Smooth muscle cell (in vitro differentiated cells): ENCODE results near the gene RGSL1. TPM values are rescaled to one million over a fixed set of nuclear protein-coding genes. Genes with fewer than 3 reads are reported as not detected.
A peak's percentile ranks its signal among the peaks of the same experiment; 100 is the strongest.

Source experiments
- DNase-seq: peaks from one replicate; lab custom pipeline; 2025; ENCODE audit not compliant: unreplicated experiment; lab: John Stamatoyannopoulos, UW
- H2AFZ ChIP-seq: fragments of 200-600 bp; sonication (generic); 2 replicates; pipeline ENCODE4 v1.6.0; 2016; ENCODE audit warnings: antibody characterized with exemption, low read depth, mild to moderate bottlenecking
- H3F3A ChIP-seq: fragments of 200-600 bp; sonication (generic); 2 replicates; pipeline ENCODE4 v1.6.0; 2017; ENCODE audit warnings: antibody characterized with exemption, low read depth
- H3K27ac ChIP-seq: fragments of 200-600 bp; sonication (generic); 2 replicates; pipeline ENCODE4 v1.5.1; 2016; ENCODE audit warnings: low read depth, mild to moderate bottlenecking
- H3K27me3 ChIP-seq: fragments of 200-600 bp; sonication (generic); 2 replicates; pipeline ENCODE4 v1.6.1; 2016; ENCODE audit warnings: low read depth, mild to moderate bottlenecking
- H3K36me3 ChIP-seq: fragments of 200-600 bp; sonication (generic); 2 replicates; pipeline ENCODE4 v1.5.1; 2016; ENCODE audit warnings: low read depth
- H3K4me1 ChIP-seq: fragments of 200-600 bp; sonication (generic); 2 replicates; pipeline ENCODE4 v1.5.1; 2016; ENCODE audit warnings: low read depth
- H3K4me2 ChIP-seq: fragments of 200-600 bp; sonication (generic); 2 replicates; pipeline ENCODE4 v1.6.0; 2016; ENCODE audit warnings: mild to moderate bottlenecking
- H3K4me3 ChIP-seq: fragments of 200-600 bp; sonication (generic); 2 replicates; pipeline ENCODE4 v1.5.1; 2016; ENCODE audit warnings: mild to moderate bottlenecking
- H3K79me2 ChIP-seq: fragments of 200-600 bp; sonication (generic); 2 replicates; pipeline ENCODE4 v1.6.0; 2016; ENCODE audit warnings: low read depth, mild to moderate bottlenecking
- H3K9ac ChIP-seq: fragments of 200-600 bp; sonication (generic); 2 replicates; pipeline ENCODE4 v1.6.0; 2016; ENCODE audit warnings: low read depth
- H3K9me3 ChIP-seq: fragments of 200-600 bp; sonication (generic); replicated peaks from 2 replicates; pipeline ENCODE4 v1.5.1; 2016; ENCODE audit warnings: low read depth
- H4K20me1 ChIP-seq: fragments of 200-600 bp; sonication (generic); 2 replicates; pipeline ENCODE4 v1.6.0; 2016; ENCODE audit warnings: low read depth
- CTCF ChIP-seq: fragments of 200-600 bp; sonication (generic); IDR thresholded peaks from 2 replicates; pipeline ENCODE4 v1.5.1; 2017; ENCODE audit warnings: borderline replicate concordance, mild to moderate bottlenecking, antibody characterized with exemption; ENCODE audit not compliant: insufficient read depth, poor library complexity, severe bottlenecking
- WGBS: methylation state at CpG from one replicate; pipeline ENCODE4 v1.1.7; 2016; ENCODE audit warnings: low lambda C conversion rate; 5-methylcytosine and 5-hydroxymethylcytosine counted together
- polyA plus RNA-seq: library from polyadenylated mRNA; unstranded; fragments of >200 nt; fragmentation: Nextera tagmentation; extraction: Ambion mirVana; gene quantifications from 2 replicates; pipeline ENCODE4 v1.2.1, GENCODE V29; 2016
- total RNA-seq: library from RNA; depleted of rRNA; stranded (reverse); fragments of >200 nt; gene quantifications from 2 replicates; pipeline ENCODE4 v1.2.3, GENCODE V29; 2014

RGSL1 gene
- total and polyA plus RNA-seq, 2 experiments from 2014 or later = not detected

- H4K20me1 ChIP-seq = no peaks in the 10 kb centered on the region
- no peaks in the 10 kb centered on the region for H3K36me3 ChIP-seq
- no peak for TF ChIP-seq CTCF
- no peak overlapping the region for H3K4me2 ChIP-seq
- DNase-seq = no peak
- no peaks in the 10 kb centered on the region for H3K9me3 ChIP-seq
- no peaks in the 10 kb centered on the region for H3K27me3 ChIP-seq
- H3K4me3 ChIP-seq = no peak overlapping the region
- no peak overlapping the region for H3K27ac ChIP-seq
- WGBS = 87% methylated on average over 5 of the region's 5 CpGs
- H3K4me1 ChIP-seq = peaks cover 2% of the 10 kb centered on the region
- no peak overlapping the region for H3K9ac ChIP-seq
- H3F3A ChIP-seq = no peaks in the 10 kb centered on the region
- no peak overlapping the region for H2AFZ ChIP-seq
- no peaks in the 10 kb centered on the region for H3K79me2 ChIP-seq
Observed at GRCh38 chr1:182598296-182598695, 148.3 kb downstream of the RGSL1 start.

- no peak overlapping the region for H3K4me2 ChIP-seq
- peak; percentile 32 for TF ChIP-seq CTCF
- H3K9me3 ChIP-seq = no peaks in the 10 kb centered on the region
- no peak overlapping the region for H2AFZ ChIP-seq
- H3K79me2 ChIP-seq = no peaks in the 10 kb centered on the region
- H3K4me1 ChIP-seq = peaks cover 10% of the 10 kb centered on the region
- no peak overlapping the region for H3K9ac ChIP-seq
- no peaks in the 10 kb centered on the region for H3F3A ChIP-seq
- 88% methylated on average over 6 of the region's 6 CpGs for WGBS
- no peaks in the 10 kb centered on the region for H3K36me3 ChIP-seq
- no peak overlapping the region for H3K4me3 ChIP-seq
- H3K27me3 ChIP-seq = no peaks in the 10 kb centered on the region
- H3K27ac ChIP-seq = no peak overlapping the region
- DNase-seq = no peak
- H4K20me1 ChIP-seq = no peaks in the 10 kb centered on the region
Observed at GRCh38 chr1:182599339-182599738, 149.4 kb downstream of the RGSL1 start.

GRCh38 chr1:182600036-182600713, 150.2 kb downstream of the RGSL1 start:
- no peak for TF ChIP-seq CTCF
- H3K79me2 ChIP-seq = no peaks in the 10 kb centered on the region
- H3K9ac ChIP-seq = no peak overlapping the region
- WGBS = 92% methylated on average over 17 of the region's 17 CpGs
- no peaks in the 10 kb centered on the region for H3K27me3 ChIP-seq
- no peak for DNase-seq
- peaks cover 10% of the 10 kb centered on the region for H3K4me1 ChIP-seq
- H2AFZ ChIP-seq = no peak overlapping the region
- no peak overlapping the region for H3K4me2 ChIP-seq
- H3K36me3 ChIP-seq = no peaks in the 10 kb centered on the region
- H3K27ac ChIP-seq = no peak overlapping the region
- H3F3A ChIP-seq = no peaks in the 10 kb centered on the region
- H3K4me3 ChIP-seq = no peak overlapping the region
- no peaks in the 10 kb centered on the region for H4K20me1 ChIP-seq
- H3K9me3 ChIP-seq = no peaks in the 10 kb centered on the region
